ENCODE results near the gene NCBP2. TPM values are rescaled to one million over a fixed set of nuclear protein-coding genes. Genes with fewer than 3 reads are reported as not detected.
A peak's percentile ranks its signal among the peaks of the same experiment; 100 is the strongest.

The NCBP2 gene
- total and polyA plus RNA-seq, 2 donors from 2014 or later, result 46.1 to 59.9 TPM

DNA sequence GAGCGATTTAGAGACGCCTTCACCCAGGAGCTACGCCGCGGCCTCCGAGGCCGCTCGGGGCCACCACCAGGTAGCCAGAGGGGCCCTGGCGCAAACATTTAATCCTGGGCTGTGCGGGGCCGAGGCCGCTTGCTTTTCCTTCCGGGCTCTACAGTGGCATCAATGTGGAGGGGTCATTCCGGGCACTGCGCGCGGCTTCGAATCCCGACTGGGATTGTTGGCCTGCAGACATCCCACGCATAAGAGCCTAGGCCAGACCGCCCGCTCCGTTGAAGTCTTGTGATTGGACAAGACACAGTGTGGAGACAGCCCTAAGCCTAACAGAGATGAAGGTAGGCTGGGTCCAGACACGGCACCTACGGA, 568 bp upstream of the NCBP2 start:
- TF ChIP-seq, protein P1, sequence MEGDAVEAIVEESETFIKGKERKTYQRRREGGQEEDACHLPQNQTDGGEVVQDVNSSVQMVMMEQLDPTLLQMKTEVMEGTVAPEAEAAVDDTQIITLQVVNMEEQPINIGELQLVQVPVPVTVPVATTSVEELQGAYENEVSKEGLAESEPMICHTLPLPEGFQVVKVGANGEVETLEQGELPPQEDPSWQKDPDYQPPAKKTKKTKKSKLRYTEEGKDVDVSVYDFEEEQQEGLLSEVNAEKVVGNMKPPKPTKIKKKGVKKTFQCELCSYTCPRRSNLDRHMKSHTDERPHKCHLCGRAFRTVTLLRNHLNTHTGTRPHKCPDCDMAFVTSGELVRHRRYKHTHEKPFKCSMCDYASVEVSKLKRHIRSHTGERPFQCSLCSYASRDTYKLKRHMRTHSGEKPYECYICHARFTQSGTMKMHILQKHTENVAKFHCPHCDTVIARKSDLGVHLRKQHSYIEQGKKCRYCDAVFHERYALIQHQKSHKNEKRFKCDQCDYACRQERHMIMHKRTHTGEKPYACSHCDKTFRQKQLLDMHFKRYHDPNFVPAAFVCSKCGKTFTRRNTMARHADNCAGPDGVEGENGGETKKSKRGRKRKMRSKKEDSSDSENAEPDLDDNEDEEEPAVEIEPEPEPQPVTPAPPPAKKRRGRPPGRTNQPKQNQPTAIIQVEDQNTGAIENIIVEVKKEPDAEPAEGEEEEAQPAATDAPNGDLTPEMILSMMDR (IDR thresholded peaks at IDR 0.05; ENCODE audit: borderline replicate concordance, extremely low read depth, insufficient read depth), result no peak
- no peak for FAIRE-seq
- Histone ChIP-seq H3K36me3 (ENCODE audit: control insufficient read depth in 2 of 3, insufficient read depth in 3 of 3, low read length in 3 of 3) (peaks cover under 1 to 10% (median 2%) of the 10 kb centered on the region in 3 donors), H3K9me3 (ENCODE audit: control insufficient read depth in 2 of 3, insufficient read depth in 1 of 3, low read length in 3 of 3) (no peaks in the 10 kb centered on the region), H3K4me1 (ENCODE audit: control insufficient read depth in 2 of 3, insufficient read depth in 2 of 3, low read depth in 1 of 3, low read length in 3 of 3) (peaks cover 0 to 14% (median 7%) of the 10 kb centered on the region in 3 donors), H3K27ac (ENCODE audit: low read depth in 2 of 2, low read length in 2 of 2) (peak overlapping the region; percentile 32 to 65), H3K9ac (ENCODE audit: low read length in 3 of 3) (peak overlapping the region; percentile 12 to 92 (median 82)), H3K4me3 (ENCODE audit: low read length in 3 of 3) (peak overlapping the region; percentile 79 to 93 (median 82)), H3K27me3 (ENCODE audit: control insufficient read depth, insufficient read depth, low read length) (no peaks in the 10 kb centered on the region)
- intact Hi-C loops (cut with DNase I), result no loop called here
- DNase-seq, result peak in 3 of 5 donors; percentile 23 to 78 (median 65)

DNA sequence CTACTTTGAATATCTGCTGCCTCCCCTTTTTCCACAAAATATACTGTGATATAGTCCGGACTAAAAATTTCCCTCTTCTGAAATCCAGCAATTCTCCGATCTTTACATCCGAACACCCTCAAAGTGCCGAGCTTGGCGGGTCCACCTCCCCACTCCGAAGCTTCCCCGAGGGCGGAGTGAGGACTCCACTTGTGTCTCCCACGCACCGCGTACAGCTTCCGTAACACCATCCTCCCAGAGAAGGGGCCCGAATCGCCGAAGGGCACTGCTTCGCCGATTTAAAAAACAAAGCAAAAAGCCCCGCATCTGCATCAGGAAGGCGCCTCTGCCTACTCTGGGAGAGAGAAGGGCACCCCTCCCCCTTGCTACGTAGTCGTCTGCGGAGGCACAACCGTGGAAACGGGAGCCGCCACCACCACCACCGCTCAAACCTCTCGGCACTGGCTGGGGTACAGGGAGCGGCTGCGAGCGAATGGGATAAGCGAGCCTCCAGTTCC, 551 bp downstream of the NCBP2 start:
- Histone ChIP-seq H3K27me3 (ENCODE audit: control insufficient read depth, insufficient read depth, low read length) (no peaks in the 10 kb centered on the region), H3K27ac (ENCODE audit: low read depth in 2 of 2, low read length in 2 of 2) (peak overlapping the region; percentile 92 to 94), H3K9me3 (ENCODE audit: control insufficient read depth in 2 of 3, insufficient read depth in 1 of 3, low read length in 3 of 3) (no peaks in the 10 kb centered on the region), H3K4me1 (ENCODE audit: control insufficient read depth in 2 of 3, insufficient read depth in 2 of 3, low read depth in 1 of 3, low read length in 3 of 3) (peaks cover 0 to 14% (median 7%) of the 10 kb centered on the region in 3 donors), H3K9ac (ENCODE audit: low read length in 3 of 3) (peak overlapping the region; percentile 66 to 94 (median 92)), H3K36me3 (ENCODE audit: control insufficient read depth in 2 of 3, insufficient read depth in 3 of 3, low read length in 3 of 3) (peaks cover 4 to 21% (median 11%) of the 10 kb centered on the region in 3 donors), H3K4me3 (ENCODE audit: low read length in 3 of 3) (peak overlapping the region; percentile 79 to 93 (median 82))
- FAIRE-seq (no peak), DNase-seq (peak in 2 of 5 donors; percentile 64 to 72)
- TF ChIP-seq, protein P1 (IDR thresholded peaks at IDR 0.05; ENCODE audit: borderline replicate concordance, extremely low read depth, insufficient read depth), result no peak
- intact Hi-C loops (cut with DNase I), result no loop called here

DNA sequence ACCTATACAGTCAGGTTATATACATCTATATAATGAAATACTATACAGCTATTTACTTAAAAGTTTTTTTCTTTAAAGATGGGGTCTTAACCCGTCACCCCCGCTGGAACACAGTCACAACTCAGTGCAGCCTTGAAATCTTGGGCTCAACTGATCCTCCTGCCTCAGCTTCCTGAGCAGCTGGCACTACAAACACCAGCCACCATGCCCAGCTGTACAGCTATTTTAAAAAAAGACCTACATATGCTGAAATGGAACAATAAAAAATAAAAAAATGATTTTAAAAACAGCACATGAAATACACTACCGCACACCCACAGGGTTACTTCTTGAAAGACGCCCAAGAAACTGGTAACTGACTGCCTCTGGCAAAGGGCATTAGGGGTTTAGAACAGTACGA, 3.8 kb downstream of the NCBP2 start:
- FAIRE-seq (no peak), DNase-seq (no peak)
- Histone ChIP-seq H3K4me1 (ENCODE audit: control insufficient read depth in 2 of 3, insufficient read depth in 2 of 3, low read depth in 1 of 3, low read length in 3 of 3) (peaks cover 0 to 12% (median 4%) of the 10 kb centered on the region in 3 donors), H3K27ac (ENCODE audit: low read depth in 2 of 2, low read length in 2 of 2) (no peak overlapping the region), H3K9me3 (ENCODE audit: control insufficient read depth in 2 of 3, insufficient read depth in 1 of 3, low read length in 3 of 3) (no peaks in the 10 kb centered on the region), H3K4me3 (ENCODE audit: low read length in 3 of 3) (no peak overlapping the region), H3K27me3 (ENCODE audit: control insufficient read depth, insufficient read depth, low read length) (no peaks in the 10 kb centered on the region), H3K36me3 (ENCODE audit: control insufficient read depth in 2 of 3, insufficient read depth in 3 of 3, low read length in 3 of 3) (peaks cover 6 to 39% (median 22%) of the 10 kb centered on the region in 3 donors), H3K9ac (ENCODE audit: low read length in 3 of 3) (no peak overlapping the region)
- intact Hi-C loops (cut with DNase I), result no loop called here
- TF ChIP-seq, protein P1 (IDR thresholded peaks at IDR 0.05; ENCODE audit: borderline replicate concordance, extremely low read depth, insufficient read depth), result no peak

DNA sequence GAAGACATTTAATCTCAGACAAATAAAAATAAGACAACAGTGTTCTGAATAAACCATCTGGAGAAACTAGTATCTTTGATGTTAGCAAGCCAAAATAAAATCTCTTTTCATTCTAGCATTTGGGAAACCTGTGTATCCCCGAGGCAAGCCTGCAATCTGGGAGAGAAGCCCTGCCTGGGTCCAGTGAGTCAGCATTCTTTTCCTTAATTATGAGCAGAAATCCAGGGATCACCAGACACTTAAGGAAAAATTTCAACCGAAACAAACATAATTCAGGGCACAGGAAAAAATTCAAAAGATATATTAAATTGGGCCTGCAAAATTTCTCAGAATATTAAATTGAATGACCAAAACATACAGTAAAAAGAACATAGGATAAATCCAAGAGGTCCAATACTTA, 4.2 kb downstream of the NCBP2 start:
- H3K9me3 ChIP-seq (ENCODE audit: control insufficient read depth in 2 of 3, insufficient read depth in 1 of 3, low read length in 3 of 3), result no peaks in the 10 kb centered on the region
- no peak overlapping the region for H3K4me3 ChIP-seq (ENCODE audit: low read length in 3 of 3)
- TF ChIP-seq, protein P1 (IDR thresholded peaks at IDR 0.05; ENCODE audit: borderline replicate concordance, extremely low read depth, insufficient read depth), result no peak
- H3K36me3 ChIP-seq (ENCODE audit: control insufficient read depth in 2 of 3, insufficient read depth in 3 of 3, low read length in 3 of 3), result peaks cover 6 to 39% (median 22%) of the 10 kb centered on the region in 3 donors
- no peak for DNase-seq
- H3K9ac ChIP-seq (ENCODE audit: low read length in 3 of 3), result no peak overlapping the region
- H3K27me3 ChIP-seq (ENCODE audit: control insufficient read depth, insufficient read depth, low read length), result no peaks in the 10 kb centered on the region
- no peak for FAIRE-seq
- no peak overlapping the region for H3K27ac ChIP-seq (ENCODE audit: low read depth in 2 of 2, low read length in 2 of 2)
- H3K4me1 ChIP-seq (ENCODE audit: control insufficient read depth in 2 of 3, insufficient read depth in 2 of 3, low read depth in 1 of 3, low read length in 3 of 3), result peaks cover 0 to 8% (median 0%) of the 10 kb centered on the region in 3 donors
- intact Hi-C loops (cut with DNase I), result no loop called here
